WTC11 (cell line): Measurements from ENCODE around the gene DNAH11. TPM values are rescaled to one million over a fixed set of nuclear protein-coding genes. Genes with fewer than 3 reads are reported as not detected.

ENCODE experiments used
- ARID4B ChIP-seq: sonication (generic); formaldehyde crosslinking; IDR thresholded peaks from 2 replicates; pipeline ENCODE4 v1.8.0; 2023; ENCODE audit warnings: missing genetic modification reagents, mild to moderate bottlenecking, borderline replicate concordance
- GTF2I ChIP-seq: fragments of 250-450 bp; sonication (Bioruptor Pico); conservative IDR thresholded peaks from 2 replicates; pipeline ENCODE4 v1.4.0; 2021; ENCODE audit warnings: mild to moderate bottlenecking
- MAX ChIP-seq: sonication (generic); formaldehyde crosslinking; IDR thresholded peaks from 2 replicates; pipeline ENCODE4 v1.8.0; 2022; ENCODE audit warnings: mild to moderate bottlenecking, missing genetic modification reagents
- ZNF219 ChIP-seq: sonication (generic); formaldehyde crosslinking; IDR thresholded peaks from 2 replicates; pipeline ENCODE4 v1.8.0; 2023; ENCODE audit warnings: missing genetic modification reagents, mild to moderate bottlenecking, borderline replicate concordance
- total RNA-seq: library from RNA; stranded (reverse); gene quantifications from 3 replicates; pipeline ENCODE4 v1.2.3, GENCODE V29; 2021

DNAH11 gene
- total RNA-seq, 1 experiment from 2014 or later: 6.4 TPM

- TF ChIP-seq ARID4B (CRISPR knock-in tag) (no peak), ZNF219 (no peak), MAX (no peak), GTF2I (no peak)
These were observed 406.2 kb downstream of the DNAH11 start (continued) for GRCh38 chr7:21948887-21949540.

Other genes with a start within 250 kb of the DNAH11 start
- 18.4 to 23.1 TPM (median 19.1 TPM) in 3 replicates for gene SP4, start 115.0 kb upstream of the DNAH11 start, total RNA-seq